Measurements from ENCODE around the gene NOTCH2NLA.
A peak's percentile ranks its signal among the peaks of the same experiment; 100 is the strongest.
"Not testable (repeated sequence)": the region's sequence is repeated elsewhere in the genome, so short reads cannot be mapped to it uniquely, and the experiment has no call there.

Gene NOTCH2NLA

GRCh38 chr1:146254569-146255197 is 25.9 kb upstream of the NOTCH2NLA start:
- not testable (repeated sequence) for H3K36me3 Mint-ChIP-seq (ENCODE audit: insufficient read depth); H3K27ac Mint-ChIP-seq (ENCODE audit: low read depth); H3K4me3 Mint-ChIP-seq; H3K4me1 Mint-ChIP-seq; DNase-seq (ENCODE audit: low spot score in 2 of 2); H3K27me3 Mint-ChIP-seq; H3K9me3 Mint-ChIP-seq
- ATAC-seq (replicated peaks; ENCODE audit: extremely low read depth, poor library complexity, severe bottlenecking), result peak; percentile 24

DNA sequence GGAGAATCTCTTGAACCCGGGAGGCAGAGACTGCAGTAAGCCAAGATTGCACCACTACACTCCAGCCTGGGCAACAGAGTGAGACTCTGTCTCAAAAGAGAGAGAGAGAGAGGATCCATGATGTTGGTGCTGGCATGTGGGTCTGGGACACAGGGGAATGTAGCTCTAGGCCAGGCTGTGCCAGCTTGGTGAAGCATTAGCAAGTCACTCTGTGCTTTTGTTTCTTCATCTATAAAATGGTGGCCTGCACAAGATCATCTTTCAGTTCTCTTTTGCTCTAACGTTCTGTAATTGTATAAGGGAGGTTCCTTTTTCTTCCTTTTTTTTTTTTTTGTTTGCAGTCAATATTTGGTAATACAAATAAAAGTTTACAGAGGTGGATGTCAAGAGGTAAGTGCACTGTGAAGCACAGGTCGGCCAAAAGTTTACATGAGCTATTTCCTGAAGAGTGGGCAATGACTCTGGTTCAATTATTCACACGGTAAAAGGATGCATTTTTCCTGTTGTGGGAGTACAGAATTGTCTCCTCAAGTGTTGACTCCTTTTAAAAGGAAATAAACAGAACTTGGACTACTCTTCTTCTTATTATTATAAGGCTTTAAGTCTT is 24.5 kb upstream of the NOTCH2NLA start:
- not testable (repeated sequence) for H3K4me1 Mint-ChIP-seq; ATAC-seq (replicated peaks; ENCODE audit: extremely low read depth, poor library complexity, severe bottlenecking); H3K27ac Mint-ChIP-seq (ENCODE audit: low read depth)

DNA sequence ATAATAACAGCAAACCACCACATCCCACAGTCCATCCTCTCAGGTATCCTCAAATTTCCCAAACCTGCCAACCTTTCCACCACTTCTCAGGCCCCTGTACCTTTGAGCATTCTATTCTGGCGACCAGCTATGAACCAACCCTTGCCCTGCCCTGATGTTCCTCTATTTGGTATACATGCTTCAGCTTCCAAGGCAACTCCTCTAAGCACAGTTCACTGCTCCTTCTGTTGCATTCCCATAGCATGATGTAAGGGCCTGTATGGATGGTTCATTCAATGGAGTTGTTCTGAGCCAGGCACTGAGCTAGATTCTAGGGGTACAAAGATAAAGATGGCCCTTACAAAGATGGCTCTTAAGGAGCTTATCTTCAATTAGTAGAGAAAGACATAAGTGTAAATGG is 22.7 kb upstream of the NOTCH2NLA start:
- H3K27me3 Mint-ChIP-seq; DNase-seq (ENCODE audit: low spot score in 2 of 2); H3K9me3 Mint-ChIP-seq; H3K4me3 Mint-ChIP-seq; H3K36me3 Mint-ChIP-seq (ENCODE audit: insufficient read depth); ATAC-seq (replicated peaks; ENCODE audit: extremely low read depth, poor library complexity, severe bottlenecking); H3K4me1 Mint-ChIP-seq; H3K27ac Mint-ChIP-seq (ENCODE audit: low read depth): not testable (repeated sequence)

More for the DNA sequence above, 24.5 kb upstream of the NOTCH2NLA start:
- not testable (repeated sequence) for H3K4me3 Mint-ChIP-seq; H3K36me3 Mint-ChIP-seq (ENCODE audit: insufficient read depth); H3K9me3 Mint-ChIP-seq; H3K27me3 Mint-ChIP-seq; DNase-seq (ENCODE audit: low spot score in 2 of 2)

DNA sequence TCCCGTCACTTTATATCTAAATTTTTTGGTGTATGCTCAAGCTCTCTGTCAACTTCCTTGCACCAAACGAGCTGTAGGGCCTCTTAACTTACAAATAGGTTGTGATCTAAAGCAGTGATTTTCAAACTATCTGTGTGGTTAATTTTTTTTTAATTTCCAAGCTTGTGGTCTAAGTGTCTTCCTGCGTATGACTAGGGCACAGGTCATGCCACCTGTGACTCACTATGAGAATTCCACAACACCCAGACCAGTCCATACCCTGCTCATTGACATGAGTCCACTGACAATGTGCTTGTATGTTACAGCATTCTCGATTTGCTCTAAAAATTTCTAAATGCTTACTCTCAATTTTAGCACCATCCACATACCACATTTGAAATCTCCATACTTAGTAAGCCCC is 19.8 kb upstream of the NOTCH2NLA start:
- H3K9me3 Mint-ChIP-seq; H3K36me3 Mint-ChIP-seq (ENCODE audit: insufficient read depth); DNase-seq (ENCODE audit: low spot score in 2 of 2); H3K27me3 Mint-ChIP-seq; H3K4me3 Mint-ChIP-seq; H3K27ac Mint-ChIP-seq (ENCODE audit: low read depth); H3K4me1 Mint-ChIP-seq: not testable (repeated sequence)
- ATAC-seq (replicated peaks; ENCODE audit: extremely low read depth, poor library complexity, severe bottlenecking), result peak; percentile 58

DNA sequence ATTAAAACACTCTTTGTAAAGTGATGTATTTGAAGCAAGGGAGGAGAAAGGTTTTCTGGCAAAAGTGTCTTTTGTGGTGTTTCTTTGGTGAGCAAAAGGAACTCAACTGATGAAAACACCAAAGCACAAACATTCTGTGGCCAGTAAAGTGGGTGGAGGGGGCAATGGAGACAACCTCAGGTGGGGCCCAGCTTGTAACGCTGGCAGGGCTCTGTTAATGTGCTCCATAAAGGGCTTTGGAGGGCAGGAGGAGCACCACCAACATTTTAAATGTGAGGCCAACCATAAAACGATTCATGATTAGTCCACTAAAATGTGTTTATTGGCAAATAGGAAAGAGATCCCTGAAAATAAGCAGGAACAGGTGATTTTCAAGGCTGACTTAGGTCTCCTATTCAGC is 7.8 kb upstream of the NOTCH2NLA start:
- H3K27me3 Mint-ChIP-seq, H3K4me1 Mint-ChIP-seq: not testable (repeated sequence)

DNA sequence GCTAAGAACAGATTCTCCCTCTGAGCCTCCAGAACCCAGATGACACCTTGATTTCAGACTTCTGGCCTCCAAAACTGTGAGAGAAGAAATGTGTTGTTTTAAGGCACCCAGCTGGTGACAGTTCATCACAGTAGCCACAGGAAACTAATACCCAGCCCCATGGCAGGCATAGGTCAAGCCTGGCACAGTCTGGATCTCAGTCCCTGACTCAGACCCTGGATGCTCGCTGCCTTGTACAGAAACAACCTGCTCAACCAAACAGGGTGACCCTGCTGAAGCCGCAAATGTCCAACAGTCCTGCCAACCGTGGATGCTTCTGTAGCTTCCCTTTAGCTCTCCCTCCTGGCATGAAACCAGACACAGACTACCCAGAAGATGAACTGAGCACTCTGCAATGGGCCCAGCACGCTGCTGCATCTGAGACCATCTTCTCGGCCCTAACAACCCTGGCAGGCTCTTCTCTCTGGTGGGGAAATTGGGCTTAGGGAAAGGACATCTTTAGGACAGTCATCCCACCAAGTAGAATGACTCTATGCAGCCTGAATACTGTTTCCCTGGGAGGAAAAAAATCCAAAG is 7.3 kb upstream of the NOTCH2NLA start:
- DNase-seq (ENCODE audit: low spot score in 2 of 2); H3K9me3 Mint-ChIP-seq; H3K4me1 Mint-ChIP-seq; H3K4me3 Mint-ChIP-seq; H3K27me3 Mint-ChIP-seq; H3K36me3 Mint-ChIP-seq (ENCODE audit: insufficient read depth); ATAC-seq (replicated peaks; ENCODE audit: extremely low read depth, poor library complexity, severe bottlenecking); H3K27ac Mint-ChIP-seq (ENCODE audit: low read depth): not testable (repeated sequence)

More for the DNA sequence above, 7.8 kb upstream of the NOTCH2NLA start:
- H3K4me3 Mint-ChIP-seq; H3K36me3 Mint-ChIP-seq (ENCODE audit: insufficient read depth); ATAC-seq (replicated peaks; ENCODE audit: extremely low read depth, poor library complexity, severe bottlenecking); H3K9me3 Mint-ChIP-seq; DNase-seq (ENCODE audit: low spot score in 2 of 2); H3K27ac Mint-ChIP-seq (ENCODE audit: low read depth): not testable (repeated sequence)

DNA sequence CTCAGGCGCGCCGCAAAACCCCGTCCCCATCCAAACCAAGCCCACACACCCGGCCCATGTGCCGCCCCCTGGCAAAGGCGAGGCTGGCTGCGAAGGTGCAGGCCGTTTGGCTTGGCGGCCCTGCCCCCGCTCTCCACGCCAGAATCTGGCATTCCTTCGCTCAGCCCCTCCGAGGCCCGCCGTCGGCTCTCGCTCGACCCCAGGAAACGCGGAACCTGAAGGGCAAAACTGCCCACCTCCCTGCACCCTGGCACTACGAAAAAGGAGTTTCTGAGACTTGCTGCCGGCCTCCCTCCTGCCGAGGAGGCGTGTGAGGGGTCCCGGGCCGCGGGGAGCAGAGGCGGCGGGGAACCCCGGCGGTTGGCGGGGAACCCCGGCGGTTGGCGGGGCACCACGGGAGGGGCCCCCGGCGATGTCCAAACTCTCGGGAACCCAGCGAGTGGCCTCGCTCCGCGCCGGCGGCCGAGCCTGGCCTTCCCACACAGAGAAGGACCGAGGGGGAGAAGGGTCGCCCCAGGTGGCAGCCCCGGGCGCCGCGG is 608 bp downstream of the NOTCH2NLA start:
- ATAC-seq (replicated peaks; ENCODE audit: extremely low read depth, poor library complexity, severe bottlenecking) (peak; percentile 71), DNase-seq (ENCODE audit: low spot score in 2 of 2) (peak in 1 of 2 donors; percentile 16)
- H3K27me3 Mint-ChIP-seq; H3K27ac Mint-ChIP-seq (ENCODE audit: low read depth); H3K4me1 Mint-ChIP-seq; H3K9me3 Mint-ChIP-seq; H3K36me3 Mint-ChIP-seq (ENCODE audit: insufficient read depth): not testable (repeated sequence)
- H3K4me3 Mint-ChIP-seq, result peak overlapping the region; percentile 60

- H3K4me1 Mint-ChIP-seq; H3K27me3 Mint-ChIP-seq; H3K4me3 Mint-ChIP-seq; ATAC-seq (replicated peaks; ENCODE audit: extremely low read depth, poor library complexity, severe bottlenecking); H3K27ac Mint-ChIP-seq (ENCODE audit: low read depth); H3K9me3 Mint-ChIP-seq; DNase-seq (ENCODE audit: low spot score in 2 of 2); H3K36me3 Mint-ChIP-seq (ENCODE audit: insufficient read depth): not testable (repeated sequence)
These were observed 54.3 kb downstream of the NOTCH2NLA start for GRCh38 chr1:146174531-146174930.

- H3K27ac Mint-ChIP-seq (ENCODE audit: low read depth); H3K4me1 Mint-ChIP-seq; DNase-seq (ENCODE audit: low spot score in 2 of 2); H3K36me3 Mint-ChIP-seq (ENCODE audit: insufficient read depth); ATAC-seq (replicated peaks; ENCODE audit: extremely low read depth, poor library complexity, severe bottlenecking); H3K9me3 Mint-ChIP-seq; H3K27me3 Mint-ChIP-seq; H3K4me3 Mint-ChIP-seq: not testable (repeated sequence)
These were observed 61.1 kb downstream of the NOTCH2NLA start for GRCh38 chr1:146167740-146168139.

GRCh38 chr1:146167273-146167672 is 61.5 kb downstream of the NOTCH2NLA start:
- not testable (repeated sequence) for H3K36me3 Mint-ChIP-seq (ENCODE audit: insufficient read depth); H3K27me3 Mint-ChIP-seq; H3K27ac Mint-ChIP-seq (ENCODE audit: low read depth); H3K4me1 Mint-ChIP-seq; DNase-seq (ENCODE audit: low spot score in 2 of 2); H3K9me3 Mint-ChIP-seq; H3K4me3 Mint-ChIP-seq; ATAC-seq (replicated peaks; ENCODE audit: extremely low read depth, poor library complexity, severe bottlenecking)

DNA sequence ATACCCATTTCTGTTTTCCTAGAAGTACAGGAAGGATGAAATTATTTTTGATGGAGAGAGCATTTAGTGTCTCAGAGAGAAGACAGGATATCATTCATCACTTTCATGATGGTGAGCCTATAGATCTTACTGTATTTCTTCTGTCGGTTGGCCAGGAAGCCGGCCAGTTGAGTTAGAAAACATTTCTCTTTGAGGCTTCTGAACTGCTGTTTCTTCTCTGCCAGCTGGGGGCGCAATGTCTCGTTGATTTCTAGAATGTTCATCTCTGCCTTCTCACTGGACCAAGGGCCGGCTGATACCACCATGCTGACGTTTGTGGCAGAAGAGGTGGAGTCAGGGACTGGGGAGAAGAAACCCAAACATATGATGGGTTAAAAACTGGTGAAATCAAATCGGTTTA is 84.4 kb downstream of the NOTCH2NLA start, which contains the start of gene NBPF10:
TSS of gene NBPF10 (minus strand) at position 340 of the 400 bp plus-strand sequence. CDS start at position 305, 35 bp downstream.
- not testable (repeated sequence) for H3K4me1 Mint-ChIP-seq; H3K4me3 Mint-ChIP-seq; H3K27ac Mint-ChIP-seq (ENCODE audit: low read depth); H3K27me3 Mint-ChIP-seq; DNase-seq (ENCODE audit: low spot score in 2 of 2); H3K36me3 Mint-ChIP-seq (ENCODE audit: insufficient read depth); ATAC-seq (replicated peaks; ENCODE audit: extremely low read depth, poor library complexity, severe bottlenecking); H3K9me3 Mint-ChIP-seq
